GM12878 (cell line): ENCODE data around the gene NECAB2. TPM values are rescaled to one million over a fixed set of nuclear protein-coding genes. Genes with fewer than 3 reads are reported as not detected.

Source experiments
- ATAC-seq: fragments of 200-7000 bp; cut with Tn5 transposase; 3 replicates; pipeline ENCODE4 v1.9.1; 2020; ENCODE audit warnings: mild to moderate bottlenecking, moderate library complexity
- BruUV-seq: library from RNA; stranded (reverse); fragments of 400-500 nt; replicated peaks from 2 replicates; lab custom pipeline; 2021; lab: Mats Ljungman, UMichigan
- CTCF ChIA-PET: fragments of 300-600 bp; sonication (Branson Sonifier 250); formaldehyde crosslinking; extraction: SDS; loops from one replicate; lab custom pipeline; 2021; ENCODE audit warnings: inconsistent platforms; lab: Yijun Ruan, JAX
- POLR2A ChIA-PET: fragments of 350-600 bp; formaldehyde crosslinking; extraction: SDS; loops from one replicate; lab custom pipeline; 2021; ENCODE audit warnings: inconsistent platforms; lab: Charles Lee
- RAD21 ChIA-PET: fragments of 300-600 bp; sonication (Branson Sonifier 250); formaldehyde crosslinking; loops from one replicate; lab custom pipeline; 2023; ENCODE audit warnings: antibody characterized with exemption; ENCODE audit not compliant: unreplicated experiment; lab: Charles Lee
- SMC1A ChIA-PET: fragments of 300-600 bp; sonication (Branson Sonifier 250); formaldehyde crosslinking; loops from one replicate; lab custom pipeline; 2023; ENCODE audit not compliant: unreplicated experiment, uncharacterized antibody; lab: Charles Lee
- DNase-seq: peaks from one replicate; pipeline ENCODE4 v3.0.0-alpha.2; 2011; ENCODE audit warnings: low read depth, low spot score
- FAIRE-seq: peaks from 3 replicates; lab custom pipeline; 2011; peaks lifted over from hg19 to GRCh38; lab: Jason Lieb, UNC
- H2AFZ ChIP-seq: 2 replicates; pipeline ENCODE4 v1.6.0; 2011; ENCODE audit warnings: low read depth, low read length, control low read depth; ENCODE audit not compliant: control insufficient read depth
- H3K27ac ChIP-seq: 2 replicates; pipeline ENCODE4 v1.5.1; 2011; ENCODE audit warnings: control low read depth; ENCODE audit not compliant: control insufficient read depth, insufficient read depth
- H3K27me3 ChIP-seq, 2 experiments: replicated peaks in 1 of 2; 2 replicates each; pipeline versions ENCODE4 v1.6.0 to v1.6.1; 2011; ENCODE audit warnings: low read length in 1 of 2; ENCODE audit not compliant: control insufficient read depth in 2 of 2, insufficient read depth in 2 of 2
- H3K36me3 ChIP-seq, 2 experiments: 2 replicates each; pipeline ENCODE4 v1.5.1; 2011; ENCODE audit warnings: low read length in 1 of 2; ENCODE audit not compliant: control insufficient read depth in 2 of 2, insufficient read depth in 2 of 2
- H3K4me1 ChIP-seq: 2 replicates; pipeline ENCODE4 v1.6.1; 2011; ENCODE audit warnings: mild to moderate bottlenecking, low read length, moderate library complexity, mixed read lengths; ENCODE audit not compliant: control insufficient read depth, insufficient read depth
- H3K4me2 ChIP-seq: 2 replicates; pipeline ENCODE4 v1.6.0; 2011; ENCODE audit warnings: control low read depth; ENCODE audit not compliant: control insufficient read depth, insufficient read depth
- H3K4me3 ChIP-seq: fragments of 200-600 bp; sonication (generic); 2 replicates; pipeline ENCODE4 v1.5.1; 2016
- H3K79me2 ChIP-seq: 2 replicates; pipeline ENCODE4 v1.6.0; 2011; ENCODE audit warnings: low read length; ENCODE audit not compliant: control insufficient read depth, insufficient read depth
- H3K9ac ChIP-seq: 2 replicates; pipeline ENCODE4 v1.8.0; 2011; ENCODE audit warnings: low read length, control low read depth, mixed read lengths; ENCODE audit not compliant: control insufficient read depth, insufficient read depth
- H3K9me3 ChIP-seq: replicated peaks from 3 replicates; pipeline ENCODE4 v1.5.1; 2011; ENCODE audit warnings: mild to moderate bottlenecking, low read length; ENCODE audit not compliant: control insufficient read depth, insufficient read depth
- H4K20me1 ChIP-seq: 2 replicates; pipeline ENCODE4 v1.6.0; 2011; ENCODE audit not compliant: control insufficient read depth, insufficient read depth
- CBFB ChIP-seq: IDR thresholded peaks from 2 replicates; pipeline ENCODE4 v1.6.1; 2016; ENCODE audit warnings: antibody characterized with exemption, low read depth
- CHD1 ChIP-seq: IDR thresholded peaks from 2 replicates; pipeline ENCODE4 v1.6.1; 2012; ENCODE audit warnings: low read depth, low read length, improper control_type of control experiment
- E4F1 ChIP-seq: fragments of 450-650 bp; IDR thresholded peaks from 2 replicates; pipeline ENCODE4 v1.6.1; 2018; ENCODE audit warnings: borderline replicate concordance, mild to moderate bottlenecking; ENCODE audit not compliant: partially characterized antibody
- IKZF1 ChIP-seq: fragments of 450-650 bp; conservative IDR thresholded peaks from 2 replicates; pipeline ENCODE4 v1.6.1; 2017; ENCODE audit warnings: antibody characterized with exemption, mild to moderate bottlenecking
- MTA2 ChIP-seq: fragments of 450-650 bp; IDR thresholded peaks from 2 replicates; pipeline ENCODE4 v1.6.1; 2016; ENCODE audit warnings: low read depth, mild to moderate bottlenecking, moderate library complexity
- SMAD1 ChIP-seq: fragments of 450-650 bp; IDR thresholded peaks from 2 replicates; pipeline ENCODE4 v1.6.1; 2018; ENCODE audit warnings: mild to moderate bottlenecking, low read depth; ENCODE audit not compliant: partially characterized antibody
- SMAD5 ChIP-seq: IDR thresholded peaks from 2 replicates; pipeline ENCODE4 v1.6.1; 2016; ENCODE audit warnings: antibody characterized with exemption, low read depth
- WGBS: methylation state at CpG from one replicate; pipeline ENCODE4 v1.1.6; 2016; ENCODE audit warnings: low lambda C conversion rate; ENCODE audit not compliant: insufficient replicate concordance, insufficient coverage; ENCODE audit errors: missing lambda C conversion rate; 5-methylcytosine and 5-hydroxymethylcytosine counted together
- in situ Hi-C: fragments of 300-500 bp; cut with MboI; formaldehyde crosslinking; loops from 9 replicates; pipeline ENCODE4 v1.14.3; 2018; ENCODE audit warnings: mixed read lengths
- intact Hi-C: fragments of 100-400 bp; cut with micrococcal nuclease; formaldehyde crosslinking; loops from one replicate; pipeline ENCODE4 v1.14.2; 2022; ENCODE audit not compliant: unreplicated experiment
- polyA plus RNA-seq, 11 experiments: library from polyadenylated mRNA; depleted of rRNA in 4 of 11; unstranded in 6 of 11; stranded (reverse) in 5 of 11; fragments of >200 nt; fragmentation: Nextera tagmentation in 4 of 11; fragmentation: Illumina TruSeq in 1 of 11; extraction: Ambion mirVana in 4 of 11; extraction: Trizol in 1 of 11; gene quantifications; 1 replicate in 1 of 11; 2 replicates in 10 of 11; pipeline versions ENCODE4 v1.2.1 to v1.2.3, GENCODE V29; 2011 to 2016; ENCODE audit warnings: inconsistent platforms in 2 of 11, missing spikeins in 2 of 11, low read depth in 1 of 11
- total RNA-seq, 4 experiments: library from RNA; depleted of rRNA in 3 of 4; stranded (reverse); fragments of >200 nt in 3 of 4; fragmentation: Illumina TruSeq in 1 of 4; extraction: Trizol in 1 of 4; gene quantifications; 2 replicates each; pipeline versions ENCODE4 v1.2.1 to v1.2.3, GENCODE V29; 2013 to 2021

Gene NECAB2
- total and polyA plus RNA-seq, 10 of the 15 experiments (the other 5 are each of a cell fraction or from before 2014, with no cell fraction given), result not detected

GRCh38 chr16:83968891-83969649 lies 1.0 kb downstream of the NECAB2 start:
- no TSS peak for BruUV-seq
- Histone ChIP-seq H3K27ac (no peak overlapping the region), H3K79me2 (no peaks in the 10 kb centered on the region), H4K20me1 (no peaks in the 10 kb centered on the region), H3K4me1 (no peaks in the 10 kb centered on the region), H2AFZ (no peak overlapping the region), H3K9me3 (no peaks in the 10 kb centered on the region), H3K27me3 (no peaks in the 10 kb centered on the region), H3K4me3 (no peak overlapping the region), H3K36me3 (no peaks in the 10 kb centered on the region), H3K9ac (no peak overlapping the region), H3K4me2 (no peak overlapping the region)
- 17% methylated on average over 6 of the region's 45 CpGs for WGBS
- ChIA-PET RAD21 (no interaction called here), CTCF (no interaction called here), POLR2A (no interaction called here), SMC1A (interaction anchor here (1.0 kb wide), 1 partner anchor 219 kb away, joined by 3 read pairs; no protein-coding TSS in a partner anchor)
- ATAC-seq (no peak), FAIRE-seq (no peak), DNase-seq (no peak)
- intact Hi-C loops (no loop called here), in situ Hi-C loops (no loop called here)
- TF ChIP-seq CHD1, result no peak

- intact Hi-C loops, result no loop called here
- H3K79me2 ChIP-seq, result no peaks in the 10 kb centered on the region
- ChIA-PET CTCF (interaction anchor here (1.8 kb wide), 1 partner anchor 96 kb away, joined by 6 read pairs; no protein-coding TSS in a partner anchor), SMC1A (interaction anchor here (1.0 kb wide), 1 partner anchor 218 kb away, joined by 3 read pairs; no protein-coding TSS in a partner anchor), POLR2A (no interaction called here)
- no peaks in the 10 kb centered on the region for H3K36me3 ChIP-seq
- H3K27ac ChIP-seq, result no peak overlapping the region
- TF ChIP-seq CBFB, result no peak
- TF ChIP-seq MTA2, result no peak
- no peak for TF ChIP-seq SMAD5
- no peak for TF ChIP-seq SMAD1
- no peak for TF ChIP-seq IKZF1
- TF ChIP-seq E4F1, result no peak
- TF ChIP-seq, all 136 proteins: peak for 0
- RAD21 ChIA-PET, result no interaction called here
- H3K4me1 ChIP-seq, result no peaks in the 10 kb centered on the region
- DNase-seq (no peak), ATAC-seq (no peak), FAIRE-seq (no peak)
- no peaks in the 10 kb centered on the region for H4K20me1 ChIP-seq
- no peaks in the 10 kb centered on the region for H3K9me3 ChIP-seq
- no peak overlapping the region for H3K4me3 ChIP-seq
- H3K4me2 ChIP-seq, result no peak overlapping the region
- no peaks in the 10 kb centered on the region for H3K27me3 ChIP-seq
- in situ Hi-C loops, result no loop called here
- H2AFZ ChIP-seq, result no peak overlapping the region
- no peak overlapping the region for H3K9ac ChIP-seq
- 64% methylated on average over 18 of the region's 18 CpGs for WGBS
- no TSS peak for BruUV-seq
These were observed 1.9 kb downstream of the NECAB2 start for GRCh38 chr16:83969771-83970429.
